HL-60 (cell line): Measurements from ENCODE around the gene ANKRD13D.

Experiments
- DNase-seq, 2 experiments: peaks; one replicate each; pipeline ENCODE4 v3.0.0-alpha.2; 2010 to 2020; ENCODE audit warnings: low read depth in 1 of 2, low spot score in 1 of 2
- H3K27ac ChIP-seq: fragments of 250-450 bp; sonication (Bioruptor Pico); replicated peaks from 2 replicates; pipeline ENCODE4 v1.5.1; 2020; ENCODE audit warnings: mild to moderate bottlenecking, moderate library complexity
- H3K27me3 ChIP-seq: fragments of 250-450 bp; sonication (Bioruptor Pico); 2 replicates; pipeline ENCODE4 v1.5.1; 2021; ENCODE audit warnings: mild to moderate bottlenecking, moderate library complexity; ENCODE audit not compliant: insufficient read depth, poor library complexity, severe bottlenecking
- H3K4me3 ChIP-seq: replicated peaks from 2 replicates; pipeline ENCODE4 v1.5.1; 2011; ENCODE audit warnings: mild to moderate bottlenecking, control low read depth, low read length; ENCODE audit not compliant: insufficient read depth
- CTCF ChIP-seq: IDR thresholded peaks from one replicate; pipeline ENCODE4 v1.5.1; 2011; ENCODE audit warnings: low read length, control low read depth, inconsistent platforms; ENCODE audit not compliant: insufficient read depth
- GABPA ChIP-seq: IDR thresholded peaks from 2 replicates; pipeline ENCODE4 v1.6.1; 2012; ENCODE audit warnings: low read depth
- POLR2AphosphoS5 ChIP-seq: IDR thresholded peaks from 2 replicates; pipeline ENCODE4 v1.6.1; 2012; ENCODE audit warnings: low read depth
- REST ChIP-seq: IDR thresholded peaks from 2 replicates; pipeline ENCODE4 v1.6.1; 2012; ENCODE audit warnings: low read depth; ENCODE audit not compliant: insufficient replicate concordance
- SPI1 ChIP-seq: IDR thresholded peaks from 2 replicates; pipeline ENCODE4 v1.6.1; 2012; ENCODE audit warnings: low read depth, mild to moderate bottlenecking, borderline replicate concordance

ANKRD13D gene

DNA sequence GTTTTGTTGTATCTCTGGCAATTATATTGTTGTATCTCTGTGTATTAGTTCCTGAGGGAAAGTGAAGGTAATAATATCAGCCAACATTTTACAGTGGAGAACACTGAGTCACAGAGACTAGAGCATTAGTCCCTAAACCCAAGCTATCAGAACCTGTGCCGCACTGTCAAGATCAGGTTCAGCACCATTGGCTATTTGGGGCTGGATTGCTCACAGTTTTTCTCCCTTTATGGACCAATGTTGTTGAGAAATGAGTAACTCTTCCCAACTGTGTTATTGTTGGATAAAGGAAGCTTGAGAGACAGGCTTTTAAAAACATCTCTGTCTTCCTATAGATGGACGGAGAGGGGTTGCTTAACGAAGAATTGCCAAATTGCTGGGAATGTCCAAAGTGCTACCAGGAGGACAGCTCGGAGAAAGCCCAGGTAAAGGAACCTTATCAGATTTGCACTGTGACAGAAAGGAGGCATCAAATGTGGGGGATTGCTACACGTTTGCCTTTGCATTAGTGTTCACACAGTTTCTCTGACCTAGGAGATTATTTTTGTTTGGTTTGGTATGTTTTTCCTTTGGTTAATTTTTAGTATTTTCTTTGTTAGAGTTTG lies 41.1 kb upstream of the ANKRD13D start:
- Histone ChIP-seq H3K27me3 (no peaks in the 10 kb centered on the region), H3K27ac (no peak overlapping the region), H3K4me3 (no peak overlapping the region)
- DNase-seq, result no peak
- no peak for TF ChIP-seq SPI1
- TF ChIP-seq POLR2AphosphoS5, result no peak
- no peak for TF ChIP-seq CTCF
- TF ChIP-seq REST, result no peak
- TF ChIP-seq GABPA, result no peak

- Histone ChIP-seq H3K27me3 (no peaks in the 10 kb centered on the region), H3K27ac (no peak overlapping the region), H3K4me3 (no peak overlapping the region)
- DNase-seq, result no peak
- TF ChIP-seq REST (no peak), GABPA (no peak), POLR2AphosphoS5 (no peak), CTCF (no peak), SPI1 (no peak)
These were observed 40.5 kb upstream of the ANKRD13D start for GRCh38 chr11:67248653-67249052.

DNA sequence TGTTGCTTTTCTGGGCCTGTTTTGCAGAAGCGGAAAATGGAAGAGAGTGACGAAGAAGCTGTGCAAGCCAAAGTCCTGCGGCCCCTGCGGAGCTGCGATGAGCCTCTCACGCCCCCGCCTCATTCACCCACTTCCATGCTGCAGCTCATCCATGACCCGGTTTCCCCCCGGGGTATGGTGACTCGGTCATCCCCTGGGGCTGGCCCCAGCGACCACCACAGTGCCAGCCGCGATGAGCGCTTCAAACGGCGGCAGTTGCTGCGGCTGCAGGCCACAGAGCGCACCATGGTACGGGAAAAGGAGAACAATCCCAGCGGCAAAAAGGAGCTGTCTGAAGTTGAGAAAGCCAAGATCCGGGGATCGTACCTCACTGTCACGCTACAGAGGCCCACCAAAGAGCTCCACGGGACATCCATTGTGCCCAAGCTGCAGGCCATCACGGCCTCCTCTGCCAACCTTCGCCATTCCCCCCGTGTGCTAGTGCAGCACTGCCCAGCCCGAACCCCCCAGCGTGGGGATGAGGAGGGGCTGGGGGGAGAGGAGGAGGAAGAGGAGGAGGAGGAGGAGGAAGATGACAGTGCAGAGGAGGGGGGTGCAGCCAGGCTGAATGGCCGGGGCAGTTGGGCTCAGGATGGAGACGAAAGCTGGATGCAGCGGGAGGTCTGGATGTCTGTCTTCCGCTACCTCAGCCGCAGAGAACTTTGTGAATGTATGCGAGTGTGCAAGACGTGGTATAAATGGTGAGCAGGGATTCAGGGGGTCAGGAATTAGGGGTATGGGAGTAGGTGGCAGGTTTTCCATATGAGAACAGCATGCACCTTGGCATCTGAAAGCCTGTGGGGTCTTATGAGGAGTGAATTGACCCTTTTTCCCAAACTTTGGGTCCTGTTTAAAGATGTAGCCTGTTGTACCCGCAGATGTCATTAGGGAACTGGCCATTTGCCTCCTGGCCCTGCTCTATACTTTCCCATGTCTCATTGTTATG lies 38.8 kb upstream of the ANKRD13D start:
- Histone ChIP-seq H3K4me3 (no peak overlapping the region), H3K27me3 (no peaks in the 10 kb centered on the region), H3K27ac (no peak overlapping the region)
- TF ChIP-seq SPI1 (no peak), CTCF (no peak), REST (no peak)
- DNase-seq, result no peak
